Measurements from ENCODE around the gene NMRAL1. TPM values are rescaled to one million over a fixed set of nuclear protein-coding genes. Genes with fewer than 3 reads are reported as not detected.

Gene NMRAL1
- total RNA-seq, 1 experiment from 2014 or later: 48.2 TPM

- no peak overlapping the region for H3K4me3 ChIP-seq (ENCODE audit: low read length)
- no peaks in the 10 kb centered on the region for H3K27me3 ChIP-seq (ENCODE audit: low read length)
- H4K20me1 ChIP-seq (ENCODE audit: insufficient read depth, low read depth, low read length): peaks cover 4% of the 10 kb centered on the region; the same call in 1 of the 2 replicates
- 0 out of 2 replicates have a peak, but pooled peaks cover under 1% of the 10 kb centered on the region for H3K36me3 ChIP-seq (ENCODE audit: insufficient read depth, low read length)
- no peak overlapping the region for H3K27ac ChIP-seq (ENCODE audit: low read length)
- H2AFZ ChIP-seq (ENCODE audit: low read length): no peak overlapping the region
- no peaks in the 10 kb centered on the region for H3K9me2 ChIP-seq (replicated peaks; ENCODE audit: insufficient read depth, low read length)
- H3K4me1 ChIP-seq (ENCODE audit: low read length): no peaks in the 10 kb centered on the region
- DNase-seq: no peak
- H3K4me2 ChIP-seq (ENCODE audit: low read depth, low read length, poor library complexity, severe bottlenecking): no peak overlapping the region
- H3K9me3 ChIP-seq (ENCODE audit: low read length): no peaks in the 10 kb centered on the region
- no peak overlapping the region for H3K9ac ChIP-seq (ENCODE audit: low read length)
- H3K79me2 ChIP-seq (ENCODE audit: low read length): no peaks in the 10 kb centered on the region
Measured at GRCh38 chr16:4514606-4515005, 40.2 kb upstream of the NMRAL1 start.

- no peak overlapping the region for H3K4me3 ChIP-seq (ENCODE audit: low read length)
- H3K9me3 ChIP-seq (ENCODE audit: low read length): no peaks in the 10 kb centered on the region
- no peak overlapping the region for H2AFZ ChIP-seq (ENCODE audit: low read length)
- peaks cover 4% of the 10 kb centered on the region; the same call in 1 of the 2 replicates for H4K20me1 ChIP-seq (ENCODE audit: insufficient read depth, low read depth, low read length)
- no peaks in the 10 kb centered on the region for H3K9me2 ChIP-seq (replicated peaks; ENCODE audit: insufficient read depth, low read length)
- no peaks in the 10 kb centered on the region for H3K79me2 ChIP-seq (ENCODE audit: low read length)
- H3K36me3 ChIP-seq (ENCODE audit: insufficient read depth, low read length): 0 out of 2 replicates have a peak, but pooled peaks cover 6% of the 10 kb centered on the region
- H3K4me1 ChIP-seq (ENCODE audit: low read length): no peaks in the 10 kb centered on the region
- H3K9ac ChIP-seq (ENCODE audit: low read length): no peak overlapping the region
- no peak for DNase-seq
- H3K27me3 ChIP-seq (ENCODE audit: low read length): no peaks in the 10 kb centered on the region
- H3K4me2 ChIP-seq (ENCODE audit: low read depth, low read length, poor library complexity, severe bottlenecking): no peak overlapping the region
- no peak overlapping the region for H3K27ac ChIP-seq (ENCODE audit: low read length)
Measured at GRCh38 chr16:4513881-4514280, 39.5 kb upstream of the NMRAL1 start.

GRCh38 chr16:4513086-4513860, 38.8 kb upstream of the NMRAL1 start:
- Histone ChIP-seq H3K4me1 (ENCODE audit: low read length) (no peaks in the 10 kb centered on the region), H3K36me3 (ENCODE audit: insufficient read depth, low read length) (0 out of 2 replicates have a peak, but pooled peaks cover 6% of the 10 kb centered on the region), H3K9ac (ENCODE audit: low read length) (no peak overlapping the region)

GRCh38 chr16:4512473-4512872, 38.0 kb upstream of the NMRAL1 start:
- Histone ChIP-seq H3K36me3 (ENCODE audit: insufficient read depth, low read length) (0 out of 2 replicates have a peak, but pooled peaks cover 6% of the 10 kb centered on the region), H3K4me1 (ENCODE audit: low read length) (no peaks in the 10 kb centered on the region)

More at GRCh38 chr16:4513086-4513860, 38.8 kb upstream of the NMRAL1 start:
- H4K20me1 ChIP-seq (ENCODE audit: insufficient read depth, low read depth, low read length): peaks cover 4% of the 10 kb centered on the region; the same call in 1 of the 2 replicates
- H3K79me2 ChIP-seq (ENCODE audit: low read length): no peaks in the 10 kb centered on the region
- H3K9me2 ChIP-seq (replicated peaks; ENCODE audit: insufficient read depth, low read length): no peaks in the 10 kb centered on the region
- H2AFZ ChIP-seq (ENCODE audit: low read length): no peak overlapping the region
- no peak overlapping the region for H3K4me3 ChIP-seq (ENCODE audit: low read length)
- no peak for DNase-seq
- H3K27me3 ChIP-seq (ENCODE audit: low read length): no peaks in the 10 kb centered on the region
- H3K9me3 ChIP-seq (ENCODE audit: low read length): no peaks in the 10 kb centered on the region
- no peak overlapping the region for H3K27ac ChIP-seq (ENCODE audit: low read length)
- no peak overlapping the region for H3K4me2 ChIP-seq (ENCODE audit: low read depth, low read length, poor library complexity, severe bottlenecking)

GRCh38 chr16:4511441-4512082, 37.1 kb upstream of the NMRAL1 start:
- Histone ChIP-seq H3K27me3 (ENCODE audit: low read length) (no peaks in the 10 kb centered on the region), H3K4me1 (ENCODE audit: low read length) (no peaks in the 10 kb centered on the region), H3K27ac (ENCODE audit: low read length) (no peak overlapping the region), H2AFZ (ENCODE audit: low read length) (no peak overlapping the region), H3K79me2 (ENCODE audit: low read length) (0 out of 2 replicates have a peak, but pooled peaks cover 3% of the 10 kb centered on the region), H3K36me3 (ENCODE audit: insufficient read depth, low read length) (0 out of 2 replicates have a peak, but pooled peaks cover 6% of the 10 kb centered on the region), H3K4me3 (ENCODE audit: low read length) (no peak overlapping the region), H3K9me3 (ENCODE audit: low read length) (no peaks in the 10 kb centered on the region), H3K9ac (ENCODE audit: low read length) (no peak overlapping the region), H3K9me2 (replicated peaks; ENCODE audit: insufficient read depth, low read length) (no peaks in the 10 kb centered on the region), H3K4me2 (ENCODE audit: low read depth, low read length, poor library complexity, severe bottlenecking) (no peak overlapping the region), H4K20me1 (ENCODE audit: insufficient read depth, low read depth, low read length) (peaks cover 4% of the 10 kb centered on the region; the same call in 1 of the 2 replicates)
- DNase-seq: peak; percentile 51

More at GRCh38 chr16:4512473-4512872, 38.0 kb upstream of the NMRAL1 start:
- Histone ChIP-seq H4K20me1 (ENCODE audit: insufficient read depth, low read depth, low read length) (peaks cover 4% of the 10 kb centered on the region; the same call in 1 of the 2 replicates), H3K27ac (ENCODE audit: low read length) (no peak overlapping the region), H3K4me3 (ENCODE audit: low read length) (no peak overlapping the region), H3K9me2 (replicated peaks; ENCODE audit: insufficient read depth, low read length) (no peaks in the 10 kb centered on the region), H3K9me3 (ENCODE audit: low read length) (no peaks in the 10 kb centered on the region), H2AFZ (ENCODE audit: low read length) (no peak overlapping the region), H3K9ac (ENCODE audit: low read length) (no peak overlapping the region), H3K4me2 (ENCODE audit: low read depth, low read length, poor library complexity, severe bottlenecking) (no peak overlapping the region), H3K27me3 (ENCODE audit: low read length) (no peaks in the 10 kb centered on the region), H3K79me2 (ENCODE audit: low read length) (no peaks in the 10 kb centered on the region)
- no peak for DNase-seq

- Histone ChIP-seq H3K4me2 (ENCODE audit: low read depth, low read length, poor library complexity, severe bottlenecking) (no peak overlapping the region), H3K27me3 (ENCODE audit: low read length) (no peaks in the 10 kb centered on the region), H3K27ac (ENCODE audit: low read length) (no peak overlapping the region), H3K9ac (ENCODE audit: low read length) (no peak overlapping the region), H3K9me3 (ENCODE audit: low read length) (no peaks in the 10 kb centered on the region), H3K79me2 (ENCODE audit: low read length) (peaks cover 8% of the 10 kb centered on the region; the same call in 1 of the 2 replicates), H3K36me3 (ENCODE audit: insufficient read depth, low read length) (0 out of 2 replicates have a peak, but pooled peaks cover 6% of the 10 kb centered on the region), H3K9me2 (replicated peaks; ENCODE audit: insufficient read depth, low read length) (no peaks in the 10 kb centered on the region), H2AFZ (ENCODE audit: low read length) (no peak overlapping the region), H4K20me1 (ENCODE audit: insufficient read depth, low read depth, low read length) (peaks cover 4% of the 10 kb centered on the region; the same call in 1 of the 2 replicates), H3K4me1 (ENCODE audit: low read length) (peaks cover 5% of the 10 kb centered on the region), H3K4me3 (ENCODE audit: low read length) (no peak overlapping the region)
- no peak for DNase-seq
Measured at GRCh38 chr16:4510747-4511426, 36.5 kb upstream of the NMRAL1 start.

- Histone ChIP-seq H4K20me1 (ENCODE audit: insufficient read depth, low read depth, low read length) (peaks cover 2% of the 10 kb centered on the region; the same call in 1 of the 2 replicates), H3K9ac (ENCODE audit: low read length) (no peak overlapping the region), H3K79me2 (ENCODE audit: low read length) (peaks cover 8% of the 10 kb centered on the region; the same call in 1 of the 2 replicates), H3K4me3 (ENCODE audit: low read length) (no peak overlapping the region), H3K4me1 (ENCODE audit: low read length) (peaks cover 12% of the 10 kb centered on the region), H3K27me3 (ENCODE audit: low read length) (no peaks in the 10 kb centered on the region), H3K4me2 (ENCODE audit: low read depth, low read length, poor library complexity, severe bottlenecking) (no peak overlapping the region), H2AFZ (ENCODE audit: low read length) (no peak overlapping the region), H3K27ac (ENCODE audit: low read length) (no peak overlapping the region), H3K9me3 (ENCODE audit: low read length) (no peaks in the 10 kb centered on the region), H3K9me2 (replicated peaks; ENCODE audit: insufficient read depth, low read length) (no peaks in the 10 kb centered on the region), H3K36me3 (ENCODE audit: insufficient read depth, low read length) (0 out of 2 replicates have a peak, but pooled peaks cover 6% of the 10 kb centered on the region)
- DNase-seq: no peak
Measured at GRCh38 chr16:4510131-4510530, 35.7 kb upstream of the NMRAL1 start.
